Spleen (tissue), 13 donors: ENCODE data around the gene SEC22C. TPM values are rescaled to one million over a fixed set of nuclear protein-coding genes. Genes with fewer than 3 reads are reported as not detected.

Experiments used
- DNase-seq: peaks from one replicate; pipeline ENCODE4 v3.0.0-alpha.2; 2020
- H3K27ac ChIP-seq, 8 donors: fragments of 200-600 bp; sonication (generic) in 7 of 8; 1 replicate in 4 of 8; 2 replicates in 4 of 8; pipeline versions ENCODE4 v1.5.0 to v1.8.0; 2016 to 2021; ENCODE audit warnings: inconsistent platforms in 4 of 8, mild to moderate bottlenecking in 4 of 8, moderate library complexity in 1 of 8
- H3K27me3 ChIP-seq, 7 donors: fragments of 200-600 bp; sonication (generic) in 6 of 7; replicated peaks in 1 of 7; 1 replicate in 4 of 7; 2 replicates in 3 of 7; pipeline versions ENCODE4 v1.5.0 to v1.8.0; 2016 to 2021; ENCODE audit warnings: inconsistent platforms in 3 of 7, mild to moderate bottlenecking in 1 of 7
- H3K36me3 ChIP-seq, 6 donors: fragments of 200-600 bp; sonication (generic) in 5 of 6; 1 replicate in 4 of 6; 2 replicates in 2 of 6; pipeline versions ENCODE4 v1.5.0 to v1.8.0; 2016 to 2021; ENCODE audit warnings: inconsistent platforms in 2 of 6
- H3K4me1 ChIP-seq, 6 donors: fragments of 200-600 bp; sonication (generic) in 5 of 6; 1 replicate in 3 of 6; 2 replicates in 3 of 6; pipeline versions ENCODE4 v1.5.0 to v1.8.0; 2016 to 2021; ENCODE audit warnings: inconsistent platforms in 3 of 6
- H3K4me3 ChIP-seq, 8 donors: fragments of 200-600 bp; sonication (generic) in 7 of 8; 1 replicate in 4 of 8; 2 replicates in 4 of 8; pipeline versions ENCODE4 v1.5.0 to v1.8.0; 2016 to 2021; ENCODE audit warnings: inconsistent platforms in 4 of 8, mild to moderate bottlenecking in 4 of 8, moderate library complexity in 2 of 8
- H3K9me3 ChIP-seq, 8 donors: fragments of 200-600 bp; sonication (generic) in 7 of 8; 1 replicate in 4 of 8; 2 replicates in 4 of 8; pipeline versions ENCODE4 v1.5.0 to v1.8.0; 2016 to 2021; ENCODE audit warnings: inconsistent platforms in 4 of 8
- POLR2A ChIP-seq, 3 donors: fragments of 450-650 bp; IDR thresholded peaks; one replicate each; pipeline ENCODE4 v1.5.1; 2017; ENCODE audit warnings: antibody characterized with exemption in 3 of 3, mild to moderate bottlenecking in 1 of 3
- POLR2AphosphoS5 ChIP-seq, 3 donors: sonication (generic); formaldehyde crosslinking; IDR thresholded peaks; one replicate each; pipeline ENCODE4 v1.5.1; 2017; ENCODE audit warnings: antibody characterized with exemption in 3 of 3
- WGBS, 5 donors: extraction: QIAGEN DNeasy Blood & Tissue Kit in 3 of 5; methylation state at CpG; one replicate each; pipeline versions ENCODE4 v1.1.5 to v1.1.7; 2013 to 2018; 5-methylcytosine and 5-hydroxymethylcytosine counted together
- intact Hi-C: fragments of 100-400 bp; cut with DNase I; formaldehyde crosslinking; loops from one replicate; pipeline ENCODE4 v1.15.0; 2023; ENCODE audit warnings: low total_unique reads
- long read RNA-seq, 2 donors: transcript quantifications; one replicate each; lab custom pipeline, GENCODE V29; 2026
- polyA plus RNA-seq, 3 donors: library from polyadenylated mRNA; stranded (reverse); fragments of 200-250 nt; gene quantifications; one replicate each; pipeline ENCODE4 v1.2.1, GENCODE V29; 2013
- total RNA-seq, 7 donors: library from RNA; depleted of rRNA in 3 of 7; stranded (reverse); fragments of >200 nt in 3 of 7; fragmentation: NEBNext Ultra II Directional in 4 of 7; extraction: Animal tissue kit (Norgen Biotek cat#: 25700) in 4 of 7; gene quantifications; one replicate each; pipeline versions ENCODE4 v1.1.0 to v1.2.1, GENCODE V29; 2016 to 2021
- TF ChIP-seq, protein P1 (sequence below), 11 experiments: fragments of 200-600 bp in 7 of 11; fragments of 450-650 bp in 4 of 11; sonication (generic) in 4 of 11; IDR thresholded peaks in 8 of 11; conservative IDR thresholded peaks in 3 of 11; 1 replicate in 7 of 11; 2 replicates in 4 of 11; pipeline versions ENCODE4 v1.4.0 to v1.8.0; 2016 to 2021; ENCODE audit warnings: antibody characterized with exemption in 11 of 11, inconsistent platforms in 4 of 11, mild to moderate bottlenecking in 1 of 11
- donor health status: healthy with polysubstance abuse.
- donor health status: DM: no; HTN: no; CAD: no; lungs with moderate emphysema.
- donor health status: DM: no; HTN: no; CAD: no.
- donor health status: Bipolar disorder and iron deficiency.
- donor health status: healthy.
- donor health status: DM: no; HTN: no; CAD: no.
- donor health status: DM: yes; HTN: yes; CAD: no.

The SEC22C gene, protein sequence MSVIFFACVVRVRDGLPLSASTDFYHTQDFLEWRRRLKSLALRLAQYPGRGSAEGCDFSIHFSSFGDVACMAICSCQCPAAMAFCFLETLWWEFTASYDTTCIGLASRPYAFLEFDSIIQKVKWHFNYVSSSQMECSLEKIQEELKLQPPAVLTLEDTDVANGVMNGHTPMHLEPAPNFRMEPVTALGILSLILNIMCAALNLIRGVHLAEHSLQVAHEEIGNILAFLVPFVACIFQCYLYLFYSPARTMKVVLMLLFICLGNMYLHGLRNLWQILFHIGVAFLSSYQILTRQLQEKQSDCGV
- total RNA-seq (10 to 100 TPM; 28.9 to 58.2 (median 40.8) TPM), polyA plus RNA-seq (10 to 100 TPM; 13.5 to 19.9 (median 17.2) TPM)
- long read RNA-seq, donor 1, partial matches to known transcripts = 24 of 29 reads
- long read RNA-seq, donor 1, other reads (novel, unspliced or antisense) = 0 of 29 reads
- long read RNA-seq, donor 2, partial matches to known transcripts = 0 of 6 reads
- long read RNA-seq, donor 2, other reads (novel, unspliced or antisense) = 0 of 6 reads

DNA sequence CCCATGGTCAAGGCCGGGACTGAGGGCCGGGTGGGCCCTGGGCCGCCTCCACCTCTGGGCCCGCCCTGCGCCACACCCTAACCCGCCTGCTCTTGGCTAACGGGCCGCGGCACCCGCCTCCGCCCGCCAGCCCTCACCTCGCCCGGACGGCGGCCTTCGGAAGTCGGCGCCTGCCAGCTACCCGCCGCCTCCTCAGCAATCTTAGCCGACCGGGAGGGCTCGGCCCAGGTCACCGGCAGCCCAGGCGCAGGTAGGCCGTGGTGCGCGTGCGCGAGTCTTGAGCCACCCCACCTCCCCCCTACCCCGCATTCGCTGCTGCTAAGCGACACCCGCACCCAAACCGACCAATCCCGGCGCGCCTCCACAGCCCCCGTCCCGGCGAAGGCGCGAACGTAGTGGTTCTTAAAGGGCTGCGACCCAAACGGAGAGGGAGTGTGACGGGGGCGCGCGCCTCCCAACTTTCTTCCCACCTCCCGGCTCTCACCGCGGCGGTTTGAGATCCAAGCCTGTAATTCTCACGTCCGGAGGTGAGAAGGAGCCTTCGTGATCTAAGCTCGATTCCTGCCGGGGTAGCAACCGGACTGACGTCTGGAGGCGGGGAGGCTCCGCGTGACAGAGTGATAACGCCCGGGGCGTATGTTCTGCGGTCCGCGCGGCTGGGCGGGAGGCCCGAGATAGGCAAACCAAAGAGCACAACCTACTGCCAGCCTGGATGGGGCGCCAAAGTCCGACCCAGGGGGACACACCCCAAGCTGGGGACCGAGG, at the start of gene SEC22C:
Gene SEC22C (minus strand): TSS at position 259 of the 765 bp plus-strand sequence. CDS start 12,921 bp downstream, outside the sequence.
- Histone ChIP-seq H3K27me3 (no peaks in the 10 kb centered on the region), H3K36me3 (peaks cover 0 to 10% (median 0%) of the 10 kb centered on the region in 6 donors), H3K9me3 (no peaks in the 10 kb centered on the region), H3K4me3 (peak within 1 kb of the TSS; percentile 57 to 99 (median 85)), H3K27ac (peak within 1 kb of the TSS; percentile 71 to 94 (median 89)), H3K4me1 (peaks cover 13 to 35% (median 28%) of the 10 kb centered on the region in 6 donors)
- TF ChIP-seq, protein P1, sequence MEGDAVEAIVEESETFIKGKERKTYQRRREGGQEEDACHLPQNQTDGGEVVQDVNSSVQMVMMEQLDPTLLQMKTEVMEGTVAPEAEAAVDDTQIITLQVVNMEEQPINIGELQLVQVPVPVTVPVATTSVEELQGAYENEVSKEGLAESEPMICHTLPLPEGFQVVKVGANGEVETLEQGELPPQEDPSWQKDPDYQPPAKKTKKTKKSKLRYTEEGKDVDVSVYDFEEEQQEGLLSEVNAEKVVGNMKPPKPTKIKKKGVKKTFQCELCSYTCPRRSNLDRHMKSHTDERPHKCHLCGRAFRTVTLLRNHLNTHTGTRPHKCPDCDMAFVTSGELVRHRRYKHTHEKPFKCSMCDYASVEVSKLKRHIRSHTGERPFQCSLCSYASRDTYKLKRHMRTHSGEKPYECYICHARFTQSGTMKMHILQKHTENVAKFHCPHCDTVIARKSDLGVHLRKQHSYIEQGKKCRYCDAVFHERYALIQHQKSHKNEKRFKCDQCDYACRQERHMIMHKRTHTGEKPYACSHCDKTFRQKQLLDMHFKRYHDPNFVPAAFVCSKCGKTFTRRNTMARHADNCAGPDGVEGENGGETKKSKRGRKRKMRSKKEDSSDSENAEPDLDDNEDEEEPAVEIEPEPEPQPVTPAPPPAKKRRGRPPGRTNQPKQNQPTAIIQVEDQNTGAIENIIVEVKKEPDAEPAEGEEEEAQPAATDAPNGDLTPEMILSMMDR (IDR thresholded peaks at IDR 0.05 in 8 of 11, conservative IDR thresholded peaks at IDR 0.05 in 3 of 11) = peak in 8 of 11 experiments; percentile 23 to 54 (median 39)
- peak in 2 of 3 donors; percentile 28 to 86 for TF ChIP-seq POLR2A (IDR thresholded peaks at IDR 0.05)
- TF ChIP-seq POLR2AphosphoS5 (IDR thresholded peaks at IDR 0.05) = peak; percentile 91 to 97 (median 91)
- intact Hi-C loops = no loop called here
- WGBS, 5 donors = 0% methylated on average over 62 to 77 of the region's 77 CpGs
- DNase-seq = peak; percentile 98

DNA sequence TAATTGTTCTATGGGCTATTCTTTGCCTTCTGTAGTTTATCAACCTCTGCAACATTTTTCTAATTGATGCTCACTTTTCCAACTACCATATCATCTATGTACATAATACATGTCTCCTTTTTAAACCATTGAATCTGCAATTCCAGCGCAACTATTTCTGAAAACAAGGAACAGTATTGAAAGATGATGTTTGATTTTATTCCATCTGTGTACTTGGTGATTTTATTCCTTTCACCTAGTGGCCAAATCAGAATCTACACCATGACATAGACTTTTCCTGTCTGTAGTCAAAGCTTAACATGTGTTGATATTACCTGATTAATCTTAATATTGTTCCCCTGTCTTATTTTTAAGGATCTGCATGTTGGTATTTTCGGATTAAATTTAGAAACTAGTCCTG, 31.7 kb upstream of the SEC22C start:
- Histone ChIP-seq H3K4me1 (peaks cover 15 to 87% (median 59%) of the 10 kb centered on the region in 6 donors), H3K4me3 (no peak overlapping the region), H3K27ac (peak overlapping the region in 4 of 8 donors; percentile 60 to 77 (median 72)), H3K27me3 (no peaks in the 10 kb centered on the region), H3K9me3 (no peaks in the 10 kb centered on the region), H3K36me3 (peaks cover 0 to 43% (median 21%) of the 10 kb centered on the region in 6 donors)
- intact Hi-C loops = no loop called here
- WGBS, 5 donors = 85 to 88% (median 87%) methylated on average over 2 of the region's 2 CpGs
- TF ChIP-seq POLR2A (IDR thresholded peaks at IDR 0.05) = no peak
- TF ChIP-seq, protein P1 (IDR thresholded peaks at IDR 0.05 in 8 of 11, conservative IDR thresholded peaks at IDR 0.05 in 3 of 11) = peak in 9 of 11 experiments; percentile 20 to 51 (median 48)
- DNase-seq = no peak

DNA sequence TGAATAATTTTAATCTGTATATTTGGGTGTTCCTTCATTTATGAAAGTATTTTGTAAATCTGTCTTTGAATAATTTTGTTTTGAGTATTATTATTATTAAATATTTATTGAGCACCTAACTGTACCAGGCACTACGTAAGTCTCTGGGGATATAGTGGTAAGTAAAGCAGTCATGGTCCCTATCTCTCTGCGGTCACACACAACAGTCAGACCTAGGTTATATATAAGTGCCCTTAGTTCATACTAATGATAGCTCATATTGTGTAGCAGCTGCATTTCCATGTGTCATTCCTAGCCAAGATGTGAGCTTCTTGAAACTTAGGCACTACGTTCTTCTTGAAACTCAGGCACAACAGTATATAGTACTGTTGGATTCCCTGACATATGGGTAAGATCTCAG, 31.2 kb upstream of the SEC22C start:
- Histone ChIP-seq H3K27ac (peak overlapping the region in 4 of 8 donors; percentile 60 to 77 (median 72)), H3K4me1 (peaks cover 15 to 92% (median 61%) of the 10 kb centered on the region in 6 donors), H3K36me3 (peaks cover 0 to 43% (median 18%) of the 10 kb centered on the region in 6 donors), H3K4me3 (no peak overlapping the region), H3K27me3 (no peaks in the 10 kb centered on the region), H3K9me3 (no peaks in the 10 kb centered on the region)
- no peak for DNase-seq
- TF ChIP-seq, protein P1 (IDR thresholded peaks at IDR 0.05 in 8 of 11, conservative IDR thresholded peaks at IDR 0.05 in 3 of 11) = no peak
- TF ChIP-seq POLR2A (IDR thresholded peaks at IDR 0.05) = no peak
- TF ChIP-seq POLR2AphosphoS5 (IDR thresholded peaks at IDR 0.05) = no peak
- WGBS, 5 donors = 77 to 84% (median 82%) methylated on average over 3 of the region's 3 CpGs
- intact Hi-C loops = no loop called here
